ENCODE measurements around the gene FGFBP2. TPM values are rescaled to one million over a fixed set of nuclear protein-coding genes. Genes with fewer than 3 reads are reported as not detected.
A peak's percentile ranks its signal among the peaks of the same experiment; 100 is the strongest.

FGFBP2 gene
- polyA plus RNA-seq, 3 donors = 0.61 to 1.1 TPM; not detected in 1

- Histone ChIP-seq H3K36me3 (replicated peaks in 1 of 2; ENCODE audit: control insufficient read depth in 1 of 2, insufficient read depth in 2 of 2, low read length in 2 of 2) (no peaks in the 10 kb centered on the region), H3K27ac (ENCODE audit: low read depth in 1 of 2, low read length in 2 of 2) (no peak overlapping the region), H3K79me2 (ENCODE audit: insufficient read depth, low read length) (no peaks in the 10 kb centered on the region), H3K9me3 (replicated peaks in 1 of 2; ENCODE audit: control insufficient read depth in 1 of 2, insufficient read depth in 1 of 2, low read length in 2 of 2) (no peaks in the 10 kb centered on the region), H3K4me2 (replicated peaks; ENCODE audit: extremely low read depth, low read length, poor library complexity, severe bottlenecking) (no peak overlapping the region), H3K4me3 (replicated peaks in 1 of 3; ENCODE audit: low read depth in 2 of 3, low read length in 3 of 3) (no peak overlapping the region), H4K20me1 (ENCODE audit: insufficient read depth, low read length) (no peaks in the 10 kb centered on the region), H2AFZ (ENCODE audit: insufficient read depth, low read depth, low read length, poor library complexity, severe bottlenecking) (no peak overlapping the region), H3K27me3 (ENCODE audit: control insufficient read depth in 2 of 2, insufficient read depth in 2 of 2, low read length in 2 of 2) (no peaks in the 10 kb centered on the region), H3K4me1 (ENCODE audit: control insufficient read depth in 1 of 2, insufficient read depth in 2 of 2, low read length in 2 of 2) (peaks cover 12 to 14% of the 10 kb centered on the region in 2 donors), H3K9ac (ENCODE audit: insufficient read depth, low read length, poor library complexity, severe bottlenecking) (no peak overlapping the region)
- peaks cover 0 to 2% (median 0%) of the 10 kb centered on the region in 7 donors for H3K9me3 Mint-ChIP-seq
- H3K4me3 Mint-ChIP-seq = no peak overlapping the region
- H3K36me3 Mint-ChIP-seq = no peaks in the 10 kb centered on the region
- peaks cover 0 to 6% (median 0%) of the 10 kb centered on the region in 3 donors for H3K27me3 Mint-ChIP-seq (ENCODE audit: low read depth in 3 of 3)
- H3K4me1 Mint-ChIP-seq = peaks cover 12% of the 10 kb centered on the region
- intact Hi-C loops (cut with micrococcal nuclease) = no loop called here
- no CpG with 5 or more reads among the region's 2 CpGs for WGBS (ENCODE audit: insufficient coverage)
- peak overlapping the region in 1 of 7 donors; percentile 36 for H3K27ac Mint-ChIP-seq
- no peak for DNase-seq
- TF ChIP-seq, protein P1, sequence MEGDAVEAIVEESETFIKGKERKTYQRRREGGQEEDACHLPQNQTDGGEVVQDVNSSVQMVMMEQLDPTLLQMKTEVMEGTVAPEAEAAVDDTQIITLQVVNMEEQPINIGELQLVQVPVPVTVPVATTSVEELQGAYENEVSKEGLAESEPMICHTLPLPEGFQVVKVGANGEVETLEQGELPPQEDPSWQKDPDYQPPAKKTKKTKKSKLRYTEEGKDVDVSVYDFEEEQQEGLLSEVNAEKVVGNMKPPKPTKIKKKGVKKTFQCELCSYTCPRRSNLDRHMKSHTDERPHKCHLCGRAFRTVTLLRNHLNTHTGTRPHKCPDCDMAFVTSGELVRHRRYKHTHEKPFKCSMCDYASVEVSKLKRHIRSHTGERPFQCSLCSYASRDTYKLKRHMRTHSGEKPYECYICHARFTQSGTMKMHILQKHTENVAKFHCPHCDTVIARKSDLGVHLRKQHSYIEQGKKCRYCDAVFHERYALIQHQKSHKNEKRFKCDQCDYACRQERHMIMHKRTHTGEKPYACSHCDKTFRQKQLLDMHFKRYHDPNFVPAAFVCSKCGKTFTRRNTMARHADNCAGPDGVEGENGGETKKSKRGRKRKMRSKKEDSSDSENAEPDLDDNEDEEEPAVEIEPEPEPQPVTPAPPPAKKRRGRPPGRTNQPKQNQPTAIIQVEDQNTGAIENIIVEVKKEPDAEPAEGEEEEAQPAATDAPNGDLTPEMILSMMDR (IDR thresholded peaks at IDR 0.05) = no peak
Observed at GRCh38 chr4:15944895-15945294, 18.1 kb downstream of the FGFBP2 start.

- no peak overlapping the region for H3K27ac Mint-ChIP-seq
- H3K9me3 Mint-ChIP-seq = peaks cover 0 to 2% (median 0%) of the 10 kb centered on the region in 7 donors
- Histone ChIP-seq H3K36me3 (replicated peaks in 1 of 2; ENCODE audit: control insufficient read depth in 1 of 2, insufficient read depth in 2 of 2, low read length in 2 of 2) (no peaks in the 10 kb centered on the region), H3K4me2 (replicated peaks; ENCODE audit: extremely low read depth, low read length, poor library complexity, severe bottlenecking) (no peak overlapping the region), H3K9me3 (replicated peaks in 1 of 2; ENCODE audit: control insufficient read depth in 1 of 2, insufficient read depth in 1 of 2, low read length in 2 of 2) (no peaks in the 10 kb centered on the region), H2AFZ (ENCODE audit: insufficient read depth, low read depth, low read length, poor library complexity, severe bottlenecking) (no peak overlapping the region), H3K9ac (ENCODE audit: insufficient read depth, low read length, poor library complexity, severe bottlenecking) (no peak overlapping the region), H3K27me3 (ENCODE audit: control insufficient read depth in 2 of 2, insufficient read depth in 2 of 2, low read length in 2 of 2) (no peaks in the 10 kb centered on the region), H3K79me2 (ENCODE audit: insufficient read depth, low read length) (no peaks in the 10 kb centered on the region), H4K20me1 (ENCODE audit: insufficient read depth, low read length) (no peaks in the 10 kb centered on the region), H3K4me3 (replicated peaks in 1 of 3; ENCODE audit: low read depth in 2 of 3, low read length in 3 of 3) (no peak overlapping the region), H3K4me1 (ENCODE audit: control insufficient read depth in 1 of 2, insufficient read depth in 2 of 2, low read length in 2 of 2) (peaks cover 12 to 14% of the 10 kb centered on the region in 2 donors), H3K27ac (ENCODE audit: low read depth in 1 of 2, low read length in 2 of 2) (no peak overlapping the region)
- DNase-seq = no peak
- H3K4me3 Mint-ChIP-seq = no peak overlapping the region
- peaks cover 0 to 7% (median 0%) of the 10 kb centered on the region in 3 donors for H3K27me3 Mint-ChIP-seq (ENCODE audit: low read depth in 3 of 3)
- 100% methylated on average over 1 of the region's 1 CpG for WGBS (ENCODE audit: insufficient coverage)
- peaks cover 12% of the 10 kb centered on the region for H3K4me1 Mint-ChIP-seq
- intact Hi-C loops (cut with micrococcal nuclease) = no loop called here
- TF ChIP-seq, protein P1 (IDR thresholded peaks at IDR 0.05) = no peak
- H3K36me3 Mint-ChIP-seq = no peaks in the 10 kb centered on the region
Observed at GRCh38 chr4:15942283-15942682, 20.7 kb downstream of the FGFBP2 start.

All from CD14-positive monocyte (primary cell).